Measurements from ENCODE around the gene FNDC3B. TPM values are rescaled to one million over a fixed set of nuclear protein-coding genes. Genes with fewer than 3 reads are reported as not detected.

The FNDC3B gene
- total RNA-seq, 1 donor from 2014 or later: 68.5 TPM

DNA sequence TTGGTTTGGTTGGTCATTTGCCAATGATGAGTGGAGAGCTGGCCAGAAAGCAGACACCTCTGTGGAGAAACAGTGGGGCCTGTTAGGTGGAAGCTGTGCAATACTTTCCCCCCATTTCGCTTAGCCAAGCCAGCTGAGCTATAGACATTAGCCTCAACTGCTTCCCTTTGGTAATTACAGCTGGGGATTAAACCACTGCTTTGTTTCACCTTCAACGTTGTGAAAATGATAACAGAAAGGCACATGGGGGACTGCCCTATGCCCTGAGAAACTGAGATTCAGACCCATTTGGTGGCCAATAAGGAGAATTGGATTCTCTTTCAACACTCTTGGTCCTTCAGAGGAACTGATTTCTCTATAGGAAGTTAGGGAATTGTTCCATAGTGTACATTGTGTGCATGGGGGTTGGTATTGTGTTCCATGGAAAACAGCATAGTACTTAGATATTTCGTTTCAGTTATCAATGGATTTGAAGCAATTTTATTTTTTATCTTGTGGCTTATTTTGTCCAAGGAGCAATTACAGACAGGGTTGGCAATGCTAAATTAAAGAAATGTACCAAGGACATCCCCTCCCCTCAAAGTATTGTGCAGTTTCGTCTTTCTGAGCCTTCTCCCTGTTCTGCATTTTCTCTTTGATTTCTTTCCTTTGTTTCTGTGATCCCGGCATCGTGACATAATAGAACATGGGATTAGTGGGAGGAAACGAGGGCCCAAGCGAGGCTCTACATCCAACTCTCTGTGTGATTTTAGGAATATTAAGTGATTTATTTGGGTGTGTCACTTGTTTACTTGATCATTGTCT is 194.3 kb downstream of the FNDC3B start:
- intact Hi-C loops (cut with DNase I): no loop called here
- no peak overlapping the region for H3K27ac ChIP-seq

DNA sequence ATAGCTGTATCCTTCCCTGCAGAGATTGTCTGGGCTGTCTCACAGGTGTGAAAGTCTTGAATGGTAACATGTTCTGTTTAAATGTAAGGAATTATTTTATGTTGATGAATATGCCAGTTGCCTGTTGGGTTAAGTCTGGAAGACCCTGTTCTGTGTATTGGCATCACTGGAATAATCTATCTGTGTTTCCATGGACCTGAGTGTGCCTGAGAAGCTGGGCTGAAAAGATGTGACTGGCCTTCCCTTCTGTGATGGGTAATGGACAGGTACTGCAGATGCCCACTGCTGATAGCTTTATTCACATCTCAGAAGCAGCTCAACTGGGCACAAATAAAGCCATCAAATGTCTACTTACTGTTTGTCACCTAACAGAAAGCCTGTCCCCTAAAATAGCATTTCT is 196.3 kb downstream of the FNDC3B start:
- Histone ChIP-seq H3K4me3 (no peak overlapping the region), H3K9me3 (no peaks in the 10 kb centered on the region), H3K27ac (no peak overlapping the region), H3K36me3 (no peaks in the 10 kb centered on the region), H3K27me3 (no peaks in the 10 kb centered on the region), H3K4me1 (no peaks in the 10 kb centered on the region)
- intact Hi-C loops (cut with DNase I): no loop called here
- TF ChIP-seq POLR2A (IDR thresholded peaks at IDR 0.05) (no peak), POLR2AphosphoS5 (IDR thresholded peaks at IDR 0.05; ENCODE audit: insufficient read depth in 1 of 2, low read depth in 1 of 2) (no peak)
- TF ChIP-seq, protein P1, sequence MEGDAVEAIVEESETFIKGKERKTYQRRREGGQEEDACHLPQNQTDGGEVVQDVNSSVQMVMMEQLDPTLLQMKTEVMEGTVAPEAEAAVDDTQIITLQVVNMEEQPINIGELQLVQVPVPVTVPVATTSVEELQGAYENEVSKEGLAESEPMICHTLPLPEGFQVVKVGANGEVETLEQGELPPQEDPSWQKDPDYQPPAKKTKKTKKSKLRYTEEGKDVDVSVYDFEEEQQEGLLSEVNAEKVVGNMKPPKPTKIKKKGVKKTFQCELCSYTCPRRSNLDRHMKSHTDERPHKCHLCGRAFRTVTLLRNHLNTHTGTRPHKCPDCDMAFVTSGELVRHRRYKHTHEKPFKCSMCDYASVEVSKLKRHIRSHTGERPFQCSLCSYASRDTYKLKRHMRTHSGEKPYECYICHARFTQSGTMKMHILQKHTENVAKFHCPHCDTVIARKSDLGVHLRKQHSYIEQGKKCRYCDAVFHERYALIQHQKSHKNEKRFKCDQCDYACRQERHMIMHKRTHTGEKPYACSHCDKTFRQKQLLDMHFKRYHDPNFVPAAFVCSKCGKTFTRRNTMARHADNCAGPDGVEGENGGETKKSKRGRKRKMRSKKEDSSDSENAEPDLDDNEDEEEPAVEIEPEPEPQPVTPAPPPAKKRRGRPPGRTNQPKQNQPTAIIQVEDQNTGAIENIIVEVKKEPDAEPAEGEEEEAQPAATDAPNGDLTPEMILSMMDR (IDR thresholded peaks at IDR 0.05): no peak
- no peak for DNase-seq (ENCODE audit: extremely low spot score in 2 of 2)

More for the DNA sequence above, 194.3 kb downstream of the FNDC3B start:
- no peaks in the 10 kb centered on the region for H3K36me3 ChIP-seq
- no peaks in the 10 kb centered on the region for H3K4me1 ChIP-seq
- H3K27me3 ChIP-seq: no peaks in the 10 kb centered on the region
- H3K9me3 ChIP-seq: no peaks in the 10 kb centered on the region
- TF ChIP-seq POLR2A (IDR thresholded peaks at IDR 0.05) (no peak), POLR2AphosphoS5 (IDR thresholded peaks at IDR 0.05; ENCODE audit: insufficient read depth in 1 of 2, low read depth in 1 of 2) (no peak)
- TF ChIP-seq, protein P1 (IDR thresholded peaks at IDR 0.05): no peak
- H3K4me3 ChIP-seq: no peak overlapping the region
- DNase-seq (ENCODE audit: extremely low spot score in 2 of 2): no peak

DNA sequence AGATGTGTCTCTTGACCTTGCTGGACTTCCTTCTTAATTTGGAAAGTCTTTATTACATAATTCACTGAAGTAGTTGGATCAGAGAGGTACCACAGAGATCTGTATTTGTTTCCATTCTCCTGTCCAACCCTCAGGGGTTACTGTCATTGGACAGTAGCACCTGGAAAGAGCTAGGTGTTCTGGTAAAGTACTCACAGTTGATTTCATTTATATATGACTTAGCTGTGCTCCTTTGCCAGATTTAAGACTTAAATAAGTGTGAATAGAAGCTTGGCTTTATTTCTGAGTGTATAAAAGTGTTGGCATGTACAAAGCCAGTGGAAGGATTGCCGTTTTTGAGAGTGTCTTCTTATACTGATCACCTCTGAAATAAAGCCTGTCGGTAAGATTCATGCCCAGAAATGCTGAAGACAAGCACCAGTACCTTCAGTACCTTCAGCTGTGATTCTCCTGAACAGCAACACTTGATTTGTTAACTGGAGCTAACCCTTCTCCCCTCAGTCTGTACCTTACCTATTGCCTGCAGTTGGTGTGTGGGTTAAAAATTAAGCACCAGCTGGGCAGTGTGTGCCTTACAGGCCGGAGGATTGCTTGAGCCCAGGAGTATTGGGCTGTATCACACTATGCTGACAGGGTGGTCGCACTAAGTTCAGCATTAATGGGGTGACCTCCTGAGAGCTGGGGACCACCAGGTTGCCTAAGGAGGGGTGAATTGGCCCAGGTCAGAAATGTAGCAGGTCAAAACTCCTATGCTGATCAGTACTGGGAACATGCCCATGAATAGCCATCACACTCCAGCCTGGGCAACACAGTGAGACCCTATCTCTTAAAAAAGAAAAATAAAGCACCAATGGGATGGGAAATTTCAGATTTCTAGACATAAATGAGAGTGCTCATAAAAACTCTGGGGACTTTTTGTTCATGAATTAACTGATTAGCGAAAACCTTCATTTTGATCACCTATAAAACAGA is 197.7 kb downstream of the FNDC3B start:
- H3K27me3 ChIP-seq: no peaks in the 10 kb centered on the region
- no peak for DNase-seq (ENCODE audit: extremely low spot score in 2 of 2)
- H3K36me3 ChIP-seq: peaks cover 0 to under 1% of the 10 kb centered on the region in 2 donors
- TF ChIP-seq, protein P1 (IDR thresholded peaks at IDR 0.05): no peak
- TF ChIP-seq POLR2AphosphoS5 (IDR thresholded peaks at IDR 0.05; ENCODE audit: insufficient read depth in 1 of 2, low read depth in 1 of 2): no peak
- no peak for TF ChIP-seq POLR2A (IDR thresholded peaks at IDR 0.05)
- H3K4me1 ChIP-seq: no peaks in the 10 kb centered on the region
- H3K27ac ChIP-seq: no peak overlapping the region
- intact Hi-C loops (cut with DNase I): no loop called here
- H3K4me3 ChIP-seq: no peak overlapping the region
- no peaks in the 10 kb centered on the region for H3K9me3 ChIP-seq

DNA sequence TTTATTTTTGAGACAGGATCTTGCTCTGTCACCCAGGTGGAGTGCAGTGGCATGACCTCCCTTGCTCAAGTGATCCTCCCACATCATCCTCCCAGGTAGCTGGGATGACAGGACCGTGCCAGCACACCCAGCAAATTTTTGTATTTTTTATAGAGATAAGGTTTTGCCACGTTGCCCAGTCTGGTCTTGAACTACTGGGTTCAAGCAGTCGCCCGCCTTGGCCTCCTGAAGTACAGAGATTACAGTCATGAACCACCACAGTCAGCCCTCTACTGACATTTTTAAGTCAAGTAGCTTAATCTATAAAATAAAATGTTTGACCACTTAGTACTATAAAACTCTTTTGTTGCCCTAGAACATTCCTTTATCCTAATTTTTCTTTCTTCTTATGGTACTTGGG is 198.8 kb downstream of the FNDC3B start:
- no peak overlapping the region for H3K27ac ChIP-seq
- H3K9me3 ChIP-seq: peaks cover 6% of the 10 kb centered on the region
- TF ChIP-seq POLR2AphosphoS5 (IDR thresholded peaks at IDR 0.05; ENCODE audit: insufficient read depth in 1 of 2, low read depth in 1 of 2) (no peak), POLR2A (IDR thresholded peaks at IDR 0.05) (no peak)
- TF ChIP-seq, protein P1 (IDR thresholded peaks at IDR 0.05): no peak
- H3K4me1 ChIP-seq: no peaks in the 10 kb centered on the region
- no peak for DNase-seq (ENCODE audit: extremely low spot score in 2 of 2)
- H3K36me3 ChIP-seq: peaks cover 0 to 6% of the 10 kb centered on the region in 2 donors
- H3K27me3 ChIP-seq: no peaks in the 10 kb centered on the region
- intact Hi-C loops (cut with DNase I): no loop called here
- no peak overlapping the region for H3K4me3 ChIP-seq

Measured in vagina (tissue), 2 donors.